ENCODE results near the gene COBLL1.
"Not testable (repeated sequence)": the region's sequence is repeated elsewhere in the genome, so short reads cannot be mapped to it uniquely, and the experiment has no call there.

Gene COBLL1

GRCh38 chr2:164761737-164762460 lies 79.7 kb downstream of the COBLL1 start:
- no peak overlapping the region for H3K4me3 ChIP-seq (ENCODE audit: low read depth, low read length)

- H3K4me3 ChIP-seq (ENCODE audit: low read depth, low read length) = not testable (repeated sequence)
Measured at GRCh38 chr2:164761201-164761600, 80.4 kb downstream of the COBLL1 start.

- no peak overlapping the region for H3K4me3 ChIP-seq (ENCODE audit: low read depth, low read length)
Measured at GRCh38 chr2:164760179-164760578, 81.4 kb downstream of the COBLL1 start.

- no peak overlapping the region for H3K4me3 ChIP-seq (ENCODE audit: low read depth, low read length)
Measured at GRCh38 chr2:164757934-164758695, 83.5 kb downstream of the COBLL1 start.

GRCh38 chr2:164756773-164757172 lies 84.8 kb downstream of the COBLL1 start:
- H3K4me3 ChIP-seq (ENCODE audit: low read depth, low read length) = no peak overlapping the region

GRCh38 chr2:164755952-164756351 lies 85.7 kb downstream of the COBLL1 start:
- no peak overlapping the region for H3K4me3 ChIP-seq (ENCODE audit: low read depth, low read length)

- no peak overlapping the region for H3K4me3 ChIP-seq (ENCODE audit: low read depth, low read length)
Measured at GRCh38 chr2:164754157-164755093, 87.2 kb downstream of the COBLL1 start.

GRCh38 chr2:164752956-164753355 lies 88.7 kb downstream of the COBLL1 start:
- H3K4me3 ChIP-seq (ENCODE audit: low read depth, low read length) = no peak overlapping the region

- H3K4me3 ChIP-seq (ENCODE audit: low read depth, low read length) = no peak overlapping the region
Measured at GRCh38 chr2:164747783-164748433, 93.7 kb downstream of the COBLL1 start.

- H3K4me3 ChIP-seq (ENCODE audit: low read depth, low read length) = no peak overlapping the region
Measured at GRCh38 chr2:164747140-164747539, 94.5 kb downstream of the COBLL1 start.

GRCh38 chr2:164746713-164747112 lies 94.9 kb downstream of the COBLL1 start:
- no peak overlapping the region for H3K4me3 ChIP-seq (ENCODE audit: low read depth, low read length)

- no peak overlapping the region for H3K4me3 ChIP-seq (ENCODE audit: low read depth, low read length)
Measured at GRCh38 chr2:164745012-164745797, 96.4 kb downstream of the COBLL1 start.

- H3K4me3 ChIP-seq (ENCODE audit: low read depth, low read length) = no peak overlapping the region
Measured at GRCh38 chr2:164742738-164743317, 98.8 kb downstream of the COBLL1 start.

- H3K4me3 ChIP-seq (ENCODE audit: low read depth, low read length) = no peak overlapping the region
Measured at GRCh38 chr2:164739966-164740365, 101.7 kb downstream of the COBLL1 start.

- H3K4me3 ChIP-seq (ENCODE audit: low read depth, low read length) = no peak overlapping the region
Measured at GRCh38 chr2:164737612-164738081, 104.0 kb downstream of the COBLL1 start.

- no peak overlapping the region for H3K4me3 ChIP-seq (ENCODE audit: low read depth, low read length)
Measured at GRCh38 chr2:164735309-164735919, 106.2 kb downstream of the COBLL1 start.

- no peak overlapping the region for H3K4me3 ChIP-seq (ENCODE audit: low read depth, low read length)
Measured at GRCh38 chr2:164734196-164734595, 107.4 kb downstream of the COBLL1 start.

GRCh38 chr2:164725542-164725941 lies 116.1 kb downstream of the COBLL1 start:
- H3K4me3 ChIP-seq (ENCODE audit: low read depth, low read length) = no peak overlapping the region
